ENCODE results near the gene SPDYA.
"Not testable (repeated sequence)": the region's sequence is repeated elsewhere in the genome, so short reads cannot be mapped to it uniquely, and the experiment has no call there.

The SPDYA gene

GRCh38 chr2:28782423-28782822, 28.2 kb upstream of the SPDYA start:
- H3K9me3 ChIP-seq (ENCODE audit: control insufficient read depth, insufficient read depth, low read length), result no peaks in the 10 kb centered on the region
- H3K4me2 ChIP-seq (ENCODE audit: low read length), result no peak overlapping the region
- TF ChIP-seq CTCF (IDR thresholded peaks at IDR 0.05; ENCODE audit: low read depth, low read length, poor library complexity, severe bottlenecking) (no peak), EZH2phosphoT487 (IDR thresholded peaks at IDR 0.05; ENCODE audit: borderline replicate concordance, low read length) (no peak)
- H3K4me1 ChIP-seq (ENCODE audit: control insufficient read depth, low read length), result no peaks in the 10 kb centered on the region
- no peaks in the 10 kb centered on the region for H4K20me1 ChIP-seq (ENCODE audit: control insufficient read depth, insufficient read depth, low read depth, low read length)
- peaks cover 20% of the 10 kb centered on the region for H3K79me2 ChIP-seq (ENCODE audit: control insufficient read depth, low read length)
- no peaks in the 10 kb centered on the region for H3K27me3 ChIP-seq (ENCODE audit: control insufficient read depth, low read length)
- H3K9me2 ChIP-seq (replicated peaks; ENCODE audit: control insufficient read depth, low read length), result no peaks in the 10 kb centered on the region
- no peaks in the 10 kb centered on the region for H3F3A ChIP-seq (ENCODE audit: control insufficient read depth, insufficient read depth)
- no peak overlapping the region for H3K4me3 ChIP-seq (ENCODE audit: low read length)
- no peak overlapping the region for H3K27ac ChIP-seq (ENCODE audit: low read depth, low read length)
- H3K36me3 ChIP-seq (ENCODE audit: control insufficient read depth, low read length), result peaks cover 86% of the 10 kb centered on the region

- H3K9me3 ChIP-seq (ENCODE audit: control insufficient read depth, insufficient read depth, low read length); H3F3A ChIP-seq (ENCODE audit: control insufficient read depth, insufficient read depth); H3K4me3 ChIP-seq (ENCODE audit: low read length); H3K4me1 ChIP-seq (ENCODE audit: control insufficient read depth, low read length); H3K79me2 ChIP-seq (ENCODE audit: control insufficient read depth, low read length); H3K27ac ChIP-seq (ENCODE audit: low read depth, low read length); H3K4me2 ChIP-seq (ENCODE audit: low read length); H3K9me2 ChIP-seq (replicated peaks; ENCODE audit: control insufficient read depth, low read length); H3K27me3 ChIP-seq (ENCODE audit: control insufficient read depth, low read length); H4K20me1 ChIP-seq (ENCODE audit: control insufficient read depth, insufficient read depth, low read depth, low read length): not testable (repeated sequence)
- peaks cover 84% of the 10 kb centered on the region for H3K36me3 ChIP-seq (ENCODE audit: control insufficient read depth, low read length)
Observed at GRCh38 chr2:28784570-28784969, 26.1 kb upstream of the SPDYA start.

DNA sequence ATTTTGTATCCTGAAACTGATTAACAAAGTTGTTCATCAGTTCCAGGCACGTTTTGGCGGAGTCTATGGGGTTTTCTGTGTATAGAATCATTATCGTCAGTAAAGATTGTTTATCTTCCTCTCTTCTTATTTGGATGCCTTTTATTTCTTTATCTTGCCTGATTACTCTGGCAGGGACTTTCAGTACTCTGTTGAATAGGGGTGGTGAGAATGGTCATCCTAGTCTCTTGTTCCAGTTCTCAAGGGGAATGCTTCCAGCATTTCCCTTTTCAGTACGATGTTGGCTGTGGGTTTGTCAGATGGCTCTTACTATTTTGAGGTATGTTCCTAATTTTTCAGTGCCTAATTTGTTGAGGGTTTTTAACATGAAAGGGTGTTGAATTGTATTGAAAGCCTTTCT, 14.0 kb upstream of the SPDYA start:
- peaks cover 28% of the 10 kb centered on the region for H3K79me2 ChIP-seq (ENCODE audit: control insufficient read depth, low read length)
- TF ChIP-seq EZH2phosphoT487 (IDR thresholded peaks at IDR 0.05; ENCODE audit: borderline replicate concordance, low read length), result no peak
- no peak for TF ChIP-seq CTCF (IDR thresholded peaks at IDR 0.05; ENCODE audit: low read depth, low read length, poor library complexity, severe bottlenecking)
- no peaks in the 10 kb centered on the region for H3K4me1 ChIP-seq (ENCODE audit: control insufficient read depth, low read length)
- peaks cover 74% of the 10 kb centered on the region for H3K36me3 ChIP-seq (ENCODE audit: control insufficient read depth, low read length)
- peaks cover 10% of the 10 kb centered on the region; the same call in 1 of the 2 replicates for H4K20me1 ChIP-seq (ENCODE audit: control insufficient read depth, insufficient read depth, low read depth, low read length)
- no peak overlapping the region for H3K4me2 ChIP-seq (ENCODE audit: low read length)
- no peaks in the 10 kb centered on the region for H3K27me3 ChIP-seq (ENCODE audit: control insufficient read depth, low read length)
- H3K4me3 ChIP-seq (ENCODE audit: low read length), result no peak overlapping the region
- H3K27ac ChIP-seq (ENCODE audit: low read depth, low read length), result no peak overlapping the region
- H3K9me3 ChIP-seq (ENCODE audit: control insufficient read depth, insufficient read depth, low read length), result no peaks in the 10 kb centered on the region
- 0 out of 2 replicates have a peak, but pooled peaks cover 3% of the 10 kb centered on the region for H3F3A ChIP-seq (ENCODE audit: control insufficient read depth, insufficient read depth)
- no peaks in the 10 kb centered on the region for H3K9me2 ChIP-seq (replicated peaks; ENCODE audit: control insufficient read depth, low read length)

- Histone ChIP-seq H3F3A (ENCODE audit: control insufficient read depth, insufficient read depth) (no peaks in the 10 kb centered on the region), H3K9me3 (ENCODE audit: control insufficient read depth, insufficient read depth, low read length) (no peaks in the 10 kb centered on the region), H3K27ac (ENCODE audit: low read depth, low read length) (no peak overlapping the region), H3K4me3 (ENCODE audit: low read length) (no peak overlapping the region), H3K4me2 (ENCODE audit: low read length) (no peak overlapping the region), H3K36me3 (ENCODE audit: control insufficient read depth, low read length) (peaks cover 62% of the 10 kb centered on the region), H3K9me2 (replicated peaks; ENCODE audit: control insufficient read depth, low read length) (no peaks in the 10 kb centered on the region), H3K27me3 (ENCODE audit: control insufficient read depth, low read length) (no peaks in the 10 kb centered on the region), H4K20me1 (ENCODE audit: control insufficient read depth, insufficient read depth, low read depth, low read length) (peaks cover 5% of the 10 kb centered on the region; the same call in 1 of the 2 replicates), H3K4me1 (ENCODE audit: control insufficient read depth, low read length) (no peaks in the 10 kb centered on the region), H3K79me2 (ENCODE audit: control insufficient read depth, low read length) (peaks cover 5% of the 10 kb centered on the region)
- TF ChIP-seq CTCF (IDR thresholded peaks at IDR 0.05; ENCODE audit: low read depth, low read length, poor library complexity, severe bottlenecking) (no peak), EZH2phosphoT487 (IDR thresholded peaks at IDR 0.05; ENCODE audit: borderline replicate concordance, low read length) (no peak)
Observed at GRCh38 chr2:28801726-28802125, 8.9 kb upstream of the SPDYA start.
